K562 (cell line): ENCODE measurements around the gene DOCK1. TPM values are rescaled to one million over a fixed set of nuclear protein-coding genes. Genes with fewer than 3 reads are reported as not detected.

Experiments
- ATAC-seq: fragments of 200-7000 bp; cut with Tn5 transposase; 3 replicates; pipeline ENCODE4 v1.9.1; 2020; ENCODE audit warnings: moderate library complexity
- BruUV-seq: library from RNA; stranded (reverse); fragments of 400-500 nt; replicated peaks from 2 replicates; lab custom pipeline; 2021; lab: Mats Ljungman, UMichigan
- CTCF ChIA-PET: fragments of 300-600 bp; formaldehyde crosslinking; extraction: SDS; loops from one replicate; lab custom pipeline; 2021; ENCODE audit warnings: low intra/inter-chr PET ratio; lab: Yijun Ruan, JAX
- POLR2A ChIA-PET: fragments of 300-600, 350-650 bp; sonication (Branson Sonifier 250); formaldehyde crosslinking; extraction: SDS; loops from one replicate; lab custom pipeline; 2021; ENCODE audit warnings: antibody characterized with exemption, inconsistent platforms; lab: Yijun Ruan, JAX
- DNase-seq, 4 experiments: peaks; one replicate each; pipeline versions ENCODE4 v3.0.0 to v3.0.0-alpha.2; 2011 to 2018; ENCODE audit warnings: low spot score in 3 of 4, mixed read lengths in 3 of 4; ENCODE audit errors: extremely low read depth in 1 of 4
- FAIRE-seq: peaks from 2 replicates; lab custom pipeline; 2011; peaks lifted over from hg19 to GRCh38; lab: Jason Lieb, UNC
- H2AFZ ChIP-seq: 2 replicates; pipeline ENCODE4 v1.6.0; 2011; ENCODE audit warnings: low read depth, low read length, control low read depth, inconsistent platforms
- H3K27ac ChIP-seq: fragments of 200-600 bp; 3 replicates; pipeline ENCODE4 v1.8.0; 2011; ENCODE audit warnings: low read depth, mild to moderate bottlenecking, control low read depth, inconsistent platforms, low read length, moderate library complexity, mixed read lengths; ENCODE audit errors: extremely low read depth
- H3K27me3 ChIP-seq, 2 experiments: fragments of 300-600 bp in 1 of 2; 2 replicates in 1 of 2; 3 replicates in 1 of 2; pipeline versions ENCODE4 v1.6.0 to v1.8.0; 2011; ENCODE audit warnings: inconsistent platforms in 2 of 2, low read length in 2 of 2, mild to moderate bottlenecking in 1 of 2, mixed read lengths in 1 of 2, moderate library complexity in 1 of 2; ENCODE audit not compliant: control insufficient read depth in 2 of 2, insufficient read depth in 2 of 2
- H3K36me3 ChIP-seq: fragments of 300-600 bp; 3 replicates; pipeline ENCODE4 v1.8.0; 2011; ENCODE audit warnings: mild to moderate bottlenecking, low read length, inconsistent platforms; ENCODE audit not compliant: control insufficient read depth, insufficient read depth
- H3K4me1 ChIP-seq, 2 experiments: fragments of 200-600 bp in 1 of 2; replicated peaks in 1 of 2; 2 replicates in 1 of 2; 3 replicates in 1 of 2; pipeline versions ENCODE4 v1.5.1 to v1.8.0; 2011; ENCODE audit warnings: inconsistent platforms in 2 of 2, low read length in 2 of 2, mild to moderate bottlenecking in 1 of 2, mixed read lengths in 1 of 2, moderate library complexity in 1 of 2; ENCODE audit not compliant: control insufficient read depth in 2 of 2, insufficient read depth in 2 of 2
- H3K4me2 ChIP-seq: 2 replicates; pipeline ENCODE4 v1.6.1; 2011; ENCODE audit warnings: low read length, control low read depth, inconsistent platforms, mixed read lengths; ENCODE audit not compliant: insufficient read depth
- H3K4me3 ChIP-seq: fragments of 200-600 bp; sonication (generic), shearing (Covaris generic); 2 replicates; pipeline ENCODE4 v1.5.1; 2016; ENCODE audit warnings: control low read depth, inconsistent platforms
- H3K79me2 ChIP-seq: fragments of 200-600 bp; 3 replicates; pipeline ENCODE4 v1.8.0; 2011; ENCODE audit warnings: low read length, inconsistent platforms; ENCODE audit not compliant: control insufficient read depth, insufficient read depth
- H3K9ac ChIP-seq, 2 experiments: 2 replicates each; pipeline versions ENCODE4 v1.6.0 to v1.6.1; 2011; ENCODE audit warnings: low read depth in 2 of 2, low read length in 2 of 2, control low read depth in 1 of 2, inconsistent platforms in 1 of 2, mild to moderate bottlenecking in 1 of 2, mixed read lengths in 1 of 2; ENCODE audit not compliant: insufficient read depth in 1 of 2
- H3K9me1 ChIP-seq: one replicate; pipeline ENCODE4 v1.6.0; 2011; ENCODE audit warnings: inconsistent platforms, mild to moderate bottlenecking, low read length, moderate library complexity; ENCODE audit not compliant: control insufficient read depth, insufficient read depth
- H3K9me3 ChIP-seq: replicated peaks from 2 replicates; pipeline ENCODE4 v1.5.1; 2011; ENCODE audit warnings: low read depth, low read length, inconsistent platforms; ENCODE audit not compliant: control insufficient read depth, insufficient read depth
- H4K20me1 ChIP-seq: replicated peaks from 2 replicates; pipeline ENCODE4 v1.6.1; 2011; ENCODE audit warnings: low read length, inconsistent platforms, mixed read lengths; ENCODE audit not compliant: control insufficient read depth, insufficient read depth
- ARID4B ChIP-seq: sonication (generic); formaldehyde crosslinking; IDR thresholded peaks from 2 replicates; pipeline ENCODE4 v1.8.0; 2022; ENCODE audit warnings: mild to moderate bottlenecking, missing genetic modification reagents
- COPS2 ChIP-seq: fragments of 450-650 bp; conservative IDR thresholded peaks from 2 replicates; pipeline ENCODE4 v1.6.1; 2016; ENCODE audit warnings: mild to moderate bottlenecking, moderate library complexity
- GATA2 ChIP-seq: sonication (generic); formaldehyde crosslinking; IDR thresholded peaks from 2 replicates; pipeline ENCODE4 v1.4.0; 2020; ENCODE audit warnings: mild to moderate bottlenecking, missing genetic modification reagents
- SIX5 ChIP-seq, 2 experiments: IDR thresholded peaks; 2 replicates each; pipeline ENCODE4 v1.6.1; 2011; ENCODE audit warnings: low read length in 2 of 2, borderline replicate concordance in 1 of 2, low read depth in 1 of 2, mild to moderate bottlenecking in 1 of 2, moderate library complexity in 1 of 2; ENCODE audit not compliant: insufficient read depth in 1 of 2
- WGBS: fragments of 100-300 bp; shearing (Covaris generic); methylation state at CpG from one replicate; pipeline ENCODE4 v1.1.6; 2016; ENCODE audit warnings: low coverage, mixed read lengths; ENCODE audit not compliant: insufficient coverage; ENCODE audit errors: missing lambda C conversion rate; 5-methylcytosine and 5-hydroxymethylcytosine counted together
- in situ Hi-C: fragments of 300-500 bp; cut with MboI; formaldehyde crosslinking; loops from 4 replicates; pipeline ENCODE4 v1.15.0; 2018; ENCODE audit warnings: inconsistent platforms, mixed read lengths
- intact Hi-C: fragments of 100-400 bp; cut with micrococcal nuclease; formaldehyde crosslinking; loops from 2 replicates; pipeline ENCODE4 v1.14.2; 2022
- polyA plus RNA-seq, 8 experiments: library from polyadenylated mRNA; depleted of rRNA in 4 of 8; stranded (reverse) in 5 of 8; unstranded in 3 of 8; fragments of >200 nt; fragmentation: Nextera tagmentation in 2 of 8; fragmentation: Illumina TruSeq in 1 of 8; extraction: Ambion mirVana in 2 of 8; extraction: Trizol in 1 of 8; gene quantifications; 2 replicates each; pipeline versions ENCODE4 v1.2.1 to v1.2.3, GENCODE V29; 2011 to 2014; ENCODE audit warnings: inconsistent platforms in 1 of 8, missing spikeins in 1 of 8
- total RNA-seq, 7 experiments: library from RNA; depleted of rRNA in 6 of 7; stranded (reverse); fragments of >200 nt in 6 of 7; fragmentation: Illumina TruSeq in 2 of 7; extraction: Trizol in 2 of 7; gene quantifications; 2 replicates each; pipeline versions ENCODE4 v1.2.1 to v1.2.3, GENCODE V29; 2011 to 2021; ENCODE audit warnings: low replicate concordance in 1 of 7

DOCK1 gene
- total and polyA plus RNA-seq, 9 of the 15 experiments (the other 6 are each of a cell fraction or from before 2014, with no cell fraction given), result 0.31 TPM; not detected in 8

- Histone ChIP-seq H3K79me2 (no peaks in the 10 kb centered on the region), H3K4me1 (no peaks in the 10 kb centered on the region), H3K4me2 (no peak overlapping the region), H3K9me1 (no peaks in the 10 kb centered on the region), H3K27me3 (no peaks in the 10 kb centered on the region), H3K4me3 (no peak overlapping the region), H3K36me3 (no peaks in the 10 kb centered on the region), H3K9ac (no peak overlapping the region), H4K20me1 (no peaks in the 10 kb centered on the region), H2AFZ (no peak overlapping the region), H3K27ac (no peak overlapping the region), H3K9me3 (no peaks in the 10 kb centered on the region)
- no TSS peak for BruUV-seq
- ATAC-seq (no peak), FAIRE-seq (no peak), DNase-seq (no peak)
- in situ Hi-C loops (no loop called here), intact Hi-C loops (no loop called here)
- ChIA-PET POLR2A (no interaction called here), CTCF (no interaction called here)
- 5% methylated on average over 6 of the region's 13 CpGs for WGBS
- TF ChIP-seq ARID4B (CRISPR knock-in tag), result no peak
- no peak for TF ChIP-seq SIX5 (IDR thresholded peaks at IDR 0.05; ENCODE audit: borderline replicate concordance in 1 of 2, insufficient read depth in 1 of 2, low read depth in 1 of 2, low read length in 2 of 2)
- no peak for TF ChIP-seq GATA2 (CRISPR knock-in tag)
- no peak for TF ChIP-seq COPS2
Observed at GRCh38 chr10:127299956-127300689, 394.9 kb downstream of the DOCK1 start.
